OCI-LY3 (cell line): Measurements from ENCODE around the gene FLNA.

Source experiments
- EZH2phosphoT487 ChIP-seq: fragments of 200-600 bp; shearing (Covaris generic); IDR thresholded peaks from 2 replicates; pipeline ENCODE4 v1.6.1; 2018; ENCODE audit warnings: antibody characterized with exemption, mixed run types, low read depth
- TF ChIP-seq, protein P1 (sequence below): fragments of 200-600, 300-600 bp; sonication (generic); IDR thresholded peaks from 2 replicates; pipeline ENCODE4 v1.5.1; 2014; ENCODE audit warnings: antibody characterized with exemption, low read length, low read depth

GRCh38 chrX:154370300-154371016, 4.0 kb downstream of the FLNA start:
- TF ChIP-seq, protein P1, sequence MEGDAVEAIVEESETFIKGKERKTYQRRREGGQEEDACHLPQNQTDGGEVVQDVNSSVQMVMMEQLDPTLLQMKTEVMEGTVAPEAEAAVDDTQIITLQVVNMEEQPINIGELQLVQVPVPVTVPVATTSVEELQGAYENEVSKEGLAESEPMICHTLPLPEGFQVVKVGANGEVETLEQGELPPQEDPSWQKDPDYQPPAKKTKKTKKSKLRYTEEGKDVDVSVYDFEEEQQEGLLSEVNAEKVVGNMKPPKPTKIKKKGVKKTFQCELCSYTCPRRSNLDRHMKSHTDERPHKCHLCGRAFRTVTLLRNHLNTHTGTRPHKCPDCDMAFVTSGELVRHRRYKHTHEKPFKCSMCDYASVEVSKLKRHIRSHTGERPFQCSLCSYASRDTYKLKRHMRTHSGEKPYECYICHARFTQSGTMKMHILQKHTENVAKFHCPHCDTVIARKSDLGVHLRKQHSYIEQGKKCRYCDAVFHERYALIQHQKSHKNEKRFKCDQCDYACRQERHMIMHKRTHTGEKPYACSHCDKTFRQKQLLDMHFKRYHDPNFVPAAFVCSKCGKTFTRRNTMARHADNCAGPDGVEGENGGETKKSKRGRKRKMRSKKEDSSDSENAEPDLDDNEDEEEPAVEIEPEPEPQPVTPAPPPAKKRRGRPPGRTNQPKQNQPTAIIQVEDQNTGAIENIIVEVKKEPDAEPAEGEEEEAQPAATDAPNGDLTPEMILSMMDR: no peak
- TF ChIP-seq EZH2phosphoT487: no peak
